SH-SY5Y (cell line): ENCODE results near the gene CDADC1.

Experiments
- GATA2 ChIP-seq: IDR thresholded peaks from 2 replicates; pipeline ENCODE4 v1.6.1; 2011; ENCODE audit warnings: mild to moderate bottlenecking, low read depth, low read length
- GATA3 ChIP-seq: IDR thresholded peaks from 2 replicates; pipeline ENCODE4 v1.6.1; 2011; ENCODE audit warnings: low read depth, mild to moderate bottlenecking, low read length, moderate library complexity

- no peak for TF ChIP-seq GATA2
- no peak for TF ChIP-seq GATA3
These were observed 56.0 kb downstream of the CDADC1 start for GRCh38 chr13:49303533-49304252.
